GM12874 (cell line): ENCODE measurements around the gene CRYGS.

Source experiments
- CTCF ChIP-seq: IDR thresholded peaks from 2 replicates; pipeline ENCODE4 v1.5.1; 2011; ENCODE audit warnings: low read depth, mild to moderate bottlenecking, control low read depth, low read length, moderate library complexity; ENCODE audit not compliant: insufficient read depth

The CRYGS gene

GRCh38 chr3:186513386-186513785 is 30.8 kb downstream of the CRYGS start:
- no peak for TF ChIP-seq CTCF

GRCh38 chr3:186512570-186513302 is 31.4 kb downstream of the CRYGS start:
- TF ChIP-seq CTCF = no peak

DNA sequence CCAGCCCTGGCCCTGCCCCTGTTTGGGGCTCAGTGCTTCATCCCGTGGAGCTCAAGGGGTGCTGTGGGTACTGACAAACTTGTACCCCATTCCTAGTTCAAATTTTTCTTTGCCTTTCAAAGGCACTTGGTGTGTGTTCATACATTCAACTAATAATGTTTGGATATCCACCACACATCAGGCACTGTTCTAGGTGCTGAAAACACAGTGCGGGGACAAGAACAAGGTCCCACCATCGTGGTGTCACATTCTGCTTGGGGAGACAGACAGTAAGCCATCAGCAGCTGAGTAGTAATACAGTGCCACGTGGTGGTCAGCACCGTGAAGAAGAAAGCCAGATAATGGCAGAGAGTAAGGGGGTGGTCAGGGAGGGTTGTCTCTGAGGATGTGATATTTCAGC is 32.5 kb downstream of the CRYGS start:
- TF ChIP-seq CTCF = no peak

DNA sequence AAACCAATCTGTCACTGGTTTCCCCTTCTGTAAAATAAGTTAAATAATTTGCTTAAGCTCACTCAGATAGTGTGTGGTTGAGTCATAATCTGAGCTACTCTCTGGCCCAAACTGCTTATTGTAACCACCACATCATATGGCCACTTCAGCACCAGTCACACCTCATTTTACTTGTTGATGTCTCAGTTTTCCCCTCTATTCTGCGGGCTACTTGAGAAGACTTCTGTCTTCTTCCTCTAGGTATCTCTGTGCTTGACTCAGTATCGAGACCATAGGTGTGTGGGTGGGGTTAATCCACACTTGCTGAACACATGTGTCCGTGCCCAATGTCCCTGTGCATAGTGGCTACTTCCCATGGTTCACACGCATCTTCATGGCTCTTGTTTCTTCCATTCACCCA is 32.9 kb downstream of the CRYGS start:
- TF ChIP-seq CTCF = no peak

DNA sequence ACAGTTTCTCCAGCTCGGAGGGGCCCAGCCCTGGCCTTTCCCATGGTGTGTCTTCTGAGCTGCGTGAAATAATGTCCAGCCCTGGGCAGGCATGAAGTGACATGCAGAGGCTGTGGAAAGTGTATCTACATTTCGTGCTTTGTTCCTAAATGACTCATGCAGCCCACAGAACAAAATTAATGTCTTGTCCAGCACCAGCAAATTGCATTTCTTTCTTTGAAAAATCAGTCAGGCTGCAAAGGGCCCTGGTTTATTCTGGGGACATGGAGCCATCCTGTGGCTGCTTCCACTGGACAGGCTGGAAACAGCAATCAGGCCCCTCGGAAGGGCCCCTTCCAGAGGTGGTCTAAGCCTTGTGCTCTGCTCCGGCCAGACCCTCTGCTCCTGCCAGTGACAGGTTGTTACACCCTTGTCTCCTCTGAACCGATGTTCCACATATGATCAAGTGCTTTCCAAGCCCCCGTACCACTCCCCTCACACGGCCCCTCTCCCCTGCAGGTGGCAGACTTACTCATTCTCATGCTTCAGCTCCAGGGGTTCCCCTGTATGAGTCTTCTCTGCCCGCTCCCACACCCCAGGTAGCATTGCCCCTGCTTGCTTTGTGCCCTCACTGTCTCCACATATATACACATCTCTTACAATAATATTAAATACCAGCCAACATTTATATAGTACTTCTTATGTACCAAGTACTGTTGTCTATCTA is 33.7 kb downstream of the CRYGS start:
- peak; percentile 26; the same call in 1 of the 2 replicates for TF ChIP-seq CTCF

DNA sequence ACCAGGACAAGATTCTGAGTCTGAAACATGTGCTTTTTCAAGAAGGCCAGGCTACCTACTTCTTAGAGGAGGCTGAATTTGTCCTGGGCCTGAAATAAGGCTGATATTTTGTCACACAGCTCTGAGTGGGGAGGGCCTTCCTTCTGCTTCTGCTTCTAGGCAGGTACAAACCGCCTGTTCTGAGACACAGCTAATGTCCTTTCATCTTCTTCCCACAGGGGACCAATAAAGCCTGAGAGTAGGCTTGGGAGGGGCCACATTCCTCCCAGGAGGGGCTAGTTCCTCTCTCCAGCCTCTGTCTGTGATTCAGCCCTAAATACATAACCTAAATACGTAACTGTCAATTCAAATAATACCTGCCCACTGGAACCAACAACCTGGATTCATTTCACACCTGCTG is 34.8 kb downstream of the CRYGS start:
- TF ChIP-seq CTCF = no peak

DNA sequence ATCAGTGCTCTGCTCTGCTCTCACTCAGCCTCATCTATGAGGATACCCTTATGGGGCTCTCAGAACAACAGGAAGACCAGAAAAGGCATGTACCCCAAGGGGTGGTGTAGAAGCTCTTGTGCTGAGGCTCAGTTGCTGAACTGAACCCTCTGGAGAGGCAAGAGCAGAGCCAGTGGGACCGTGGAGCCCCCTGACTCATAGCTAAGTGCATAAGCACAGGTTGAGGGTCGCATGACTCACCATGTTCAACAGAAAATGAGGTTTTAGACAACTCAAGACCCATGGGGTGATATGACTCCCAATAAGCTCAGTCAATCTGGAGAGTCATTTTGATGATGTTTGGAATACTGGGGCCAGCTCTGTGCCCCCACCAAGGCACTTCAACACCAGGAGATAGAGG is 37.3 kb downstream of the CRYGS start:
- TF ChIP-seq CTCF = no peak
